ENCODE measurements around the gene VSTM1.

VSTM1 gene

GRCh38 chr19:54014920-54015560, 48.7 kb downstream of the VSTM1 start:
- in situ Hi-C loops (cut with HindIII; ENCODE audit: low sequenced_read_pairs): no loop called here
- no peak for DNase-seq (ENCODE audit: low read depth, low spot score)

GRCh38 chr19:54013866-54014265, 49.8 kb downstream of the VSTM1 start:
- no peak overlapping the region for H3K4me3 ChIP-seq (ENCODE audit: low read depth, low read length)
- TF ChIP-seq CTCF (IDR thresholded peaks at IDR 0.05; ENCODE audit: low read depth, low read length): no peak
- in situ Hi-C loops (cut with HindIII; ENCODE audit: low sequenced_read_pairs): no loop called here
- no peak for DNase-seq (ENCODE audit: low read depth, low spot score)

More at GRCh38 chr19:54014920-54015560, 48.7 kb downstream of the VSTM1 start:
- H3K4me3 ChIP-seq (ENCODE audit: low read depth, low read length): no peak overlapping the region
- TF ChIP-seq CTCF (IDR thresholded peaks at IDR 0.05; ENCODE audit: low read depth, low read length): no peak

GRCh38 chr19:54011507-54012211, 52.0 kb downstream of the VSTM1 start:
- in situ Hi-C loops (cut with HindIII; ENCODE audit: low sequenced_read_pairs): no loop called here
- no peak for TF ChIP-seq CTCF (IDR thresholded peaks at IDR 0.05; ENCODE audit: low read depth, low read length)
- H3K4me3 ChIP-seq (ENCODE audit: low read depth, low read length): no peak overlapping the region
- DNase-seq (ENCODE audit: low read depth, low spot score): no peak

GRCh38 chr19:54010474-54010873, 53.2 kb downstream of the VSTM1 start:
- no peak for DNase-seq (ENCODE audit: low read depth, low spot score)
- H3K4me3 ChIP-seq (ENCODE audit: low read depth, low read length): no peak overlapping the region
- no peak for TF ChIP-seq CTCF (IDR thresholded peaks at IDR 0.05; ENCODE audit: low read depth, low read length)
- in situ Hi-C loops (cut with HindIII; ENCODE audit: low sequenced_read_pairs): no loop called here

GRCh38 chr19:54009440-54009839, 54.3 kb downstream of the VSTM1 start:
- in situ Hi-C loops (cut with HindIII; ENCODE audit: low sequenced_read_pairs): no loop called here

More at GRCh38 chr19:54009440-54009839, 54.3 kb downstream of the VSTM1 start:
- DNase-seq (ENCODE audit: low read depth, low spot score): no peak
- TF ChIP-seq CTCF (IDR thresholded peaks at IDR 0.05; ENCODE audit: low read depth, low read length): no peak
- H3K4me3 ChIP-seq (ENCODE audit: low read depth, low read length): no peak overlapping the region

All from astrocyte of the spinal cord (primary cell).